ENCODE results near the gene GLI1.

Gene GLI1

DNA sequence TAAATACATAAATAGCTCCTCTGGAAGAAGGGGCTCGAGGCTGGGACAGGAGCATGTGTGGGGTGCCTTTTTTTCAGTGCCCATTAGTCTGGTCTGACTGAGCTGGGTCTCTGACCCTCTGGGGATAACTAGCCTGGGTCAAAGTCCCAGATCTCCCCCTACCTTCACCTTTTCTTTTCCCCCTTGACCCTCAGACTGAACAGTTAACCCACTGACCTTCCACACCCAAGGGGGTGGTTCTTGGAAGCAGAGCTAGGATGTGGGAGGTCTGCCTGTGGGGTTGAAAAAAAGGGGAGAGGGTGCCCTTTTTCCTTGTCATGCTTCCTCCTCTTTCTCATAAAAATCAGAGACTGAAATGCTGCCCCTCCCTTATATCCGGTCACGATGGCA, 925 bp upstream of the GLI1 start:
- peaks cover 17% of the 10 kb centered on the region for H3K27me3 ChIP-seq (ENCODE audit: insufficient read depth, poor library complexity, severe bottlenecking)
- H3K4me3 ChIP-seq (replicated peaks; ENCODE audit: insufficient read depth, low read length) = peak overlapping the region; percentile 60
- TF ChIP-seq, protein P1, sequence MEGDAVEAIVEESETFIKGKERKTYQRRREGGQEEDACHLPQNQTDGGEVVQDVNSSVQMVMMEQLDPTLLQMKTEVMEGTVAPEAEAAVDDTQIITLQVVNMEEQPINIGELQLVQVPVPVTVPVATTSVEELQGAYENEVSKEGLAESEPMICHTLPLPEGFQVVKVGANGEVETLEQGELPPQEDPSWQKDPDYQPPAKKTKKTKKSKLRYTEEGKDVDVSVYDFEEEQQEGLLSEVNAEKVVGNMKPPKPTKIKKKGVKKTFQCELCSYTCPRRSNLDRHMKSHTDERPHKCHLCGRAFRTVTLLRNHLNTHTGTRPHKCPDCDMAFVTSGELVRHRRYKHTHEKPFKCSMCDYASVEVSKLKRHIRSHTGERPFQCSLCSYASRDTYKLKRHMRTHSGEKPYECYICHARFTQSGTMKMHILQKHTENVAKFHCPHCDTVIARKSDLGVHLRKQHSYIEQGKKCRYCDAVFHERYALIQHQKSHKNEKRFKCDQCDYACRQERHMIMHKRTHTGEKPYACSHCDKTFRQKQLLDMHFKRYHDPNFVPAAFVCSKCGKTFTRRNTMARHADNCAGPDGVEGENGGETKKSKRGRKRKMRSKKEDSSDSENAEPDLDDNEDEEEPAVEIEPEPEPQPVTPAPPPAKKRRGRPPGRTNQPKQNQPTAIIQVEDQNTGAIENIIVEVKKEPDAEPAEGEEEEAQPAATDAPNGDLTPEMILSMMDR (IDR thresholded peaks at IDR 0.05; ENCODE audit: insufficient read depth, low read length) = no peak
- TF ChIP-seq SPI1 (IDR thresholded peaks at IDR 0.05; ENCODE audit: borderline replicate concordance, low read depth) = no peak
- TF ChIP-seq, protein P2, sequence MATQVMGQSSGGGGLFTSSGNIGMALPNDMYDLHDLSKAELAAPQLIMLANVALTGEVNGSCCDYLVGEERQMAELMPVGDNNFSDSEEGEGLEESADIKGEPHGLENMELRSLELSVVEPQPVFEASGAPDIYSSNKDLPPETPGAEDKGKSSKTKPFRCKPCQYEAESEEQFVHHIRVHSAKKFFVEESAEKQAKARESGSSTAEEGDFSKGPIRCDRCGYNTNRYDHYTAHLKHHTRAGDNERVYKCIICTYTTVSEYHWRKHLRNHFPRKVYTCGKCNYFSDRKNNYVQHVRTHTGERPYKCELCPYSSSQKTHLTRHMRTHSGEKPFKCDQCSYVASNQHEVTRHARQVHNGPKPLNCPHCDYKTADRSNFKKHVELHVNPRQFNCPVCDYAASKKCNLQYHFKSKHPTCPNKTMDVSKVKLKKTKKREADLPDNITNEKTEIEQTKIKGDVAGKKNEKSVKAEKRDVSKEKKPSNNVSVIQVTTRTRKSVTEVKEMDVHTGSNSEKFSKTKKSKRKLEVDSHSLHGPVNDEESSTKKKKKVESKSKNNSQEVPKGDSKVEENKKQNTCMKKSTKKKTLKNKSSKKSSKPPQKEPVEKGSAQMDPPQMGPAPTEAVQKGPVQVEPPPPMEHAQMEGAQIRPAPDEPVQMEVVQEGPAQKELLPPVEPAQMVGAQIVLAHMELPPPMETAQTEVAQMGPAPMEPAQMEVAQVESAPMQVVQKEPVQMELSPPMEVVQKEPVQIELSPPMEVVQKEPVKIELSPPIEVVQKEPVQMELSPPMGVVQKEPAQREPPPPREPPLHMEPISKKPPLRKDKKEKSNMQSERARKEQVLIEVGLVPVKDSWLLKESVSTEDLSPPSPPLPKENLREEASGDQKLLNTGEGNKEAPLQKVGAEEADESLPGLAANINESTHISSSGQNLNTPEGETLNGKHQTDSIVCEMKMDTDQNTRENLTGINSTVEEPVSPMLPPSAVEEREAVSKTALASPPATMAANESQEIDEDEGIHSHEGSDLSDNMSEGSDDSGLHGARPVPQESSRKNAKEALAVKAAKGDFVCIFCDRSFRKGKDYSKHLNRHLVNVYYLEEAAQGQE (IDR thresholded peaks at IDR 0.05; ENCODE audit: insufficient replicate concordance, low read depth) = no peak
- no peak for TF ChIP-seq GABPA (IDR thresholded peaks at IDR 0.05; ENCODE audit: low read depth)
- TF ChIP-seq POLR2AphosphoS5 (IDR thresholded peaks at IDR 0.05; ENCODE audit: low read depth) = no peak
- H3K27ac ChIP-seq (replicated peaks) = no peak overlapping the region
- DNase-seq (ENCODE audit: low read depth in 1 of 2, low spot score in 1 of 2) = no peak

DNA sequence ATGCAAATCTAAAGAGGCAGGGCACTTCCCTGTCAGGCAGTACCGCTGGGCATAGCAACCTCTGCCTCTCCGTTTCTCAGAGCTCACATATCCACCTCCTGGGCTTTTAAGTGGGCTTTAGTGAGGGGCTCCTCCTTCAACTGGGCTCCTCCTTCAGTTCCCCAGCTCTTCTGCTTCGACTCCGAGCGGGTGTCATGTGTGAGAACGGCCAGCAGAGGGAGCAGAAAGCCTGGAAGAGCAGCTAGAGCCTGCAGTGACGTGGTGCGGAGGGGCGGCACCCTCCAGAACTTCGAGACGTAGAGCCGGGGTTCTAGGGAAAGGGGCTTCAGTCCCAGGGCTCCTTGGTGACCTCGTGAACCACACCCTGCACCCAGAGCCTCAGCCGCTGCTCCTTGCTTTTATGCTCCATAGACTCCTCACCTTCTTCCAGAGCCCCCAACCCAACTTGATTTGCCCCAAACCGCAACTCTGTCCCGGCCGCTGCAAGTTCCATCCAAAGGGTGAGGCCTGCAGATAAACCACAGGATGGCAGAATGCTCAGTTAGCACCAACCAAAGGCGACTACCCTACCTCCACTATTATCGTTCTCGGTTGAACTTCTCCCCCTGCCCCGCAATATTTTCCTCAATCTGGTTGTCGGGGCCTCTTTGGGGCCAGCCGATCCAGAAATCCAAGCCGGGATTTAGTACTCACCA, 383 bp upstream of the GLI1 start:
- H3K27me3 ChIP-seq (ENCODE audit: insufficient read depth, poor library complexity, severe bottlenecking) = peaks cover 17% of the 10 kb centered on the region
- no peak overlapping the region for H3K27ac ChIP-seq (replicated peaks)
- peak; percentile 84 to 93 for DNase-seq (ENCODE audit: low read depth in 1 of 2, low spot score in 1 of 2)
- peak overlapping the region; percentile 60 for H3K4me3 ChIP-seq (replicated peaks; ENCODE audit: insufficient read depth, low read length)
- TF ChIP-seq, protein P2 (IDR thresholded peaks at IDR 0.05; ENCODE audit: insufficient replicate concordance, low read depth) = no peak
- TF ChIP-seq SPI1 (IDR thresholded peaks at IDR 0.05; ENCODE audit: borderline replicate concordance, low read depth) (peak; percentile 17; the same call in 1 of the 2 replicates), GABPA (IDR thresholded peaks at IDR 0.05; ENCODE audit: low read depth) (0 out of 2 replicates have a peak, but pooled peaks have one; percentile 26), POLR2AphosphoS5 (IDR thresholded peaks at IDR 0.05; ENCODE audit: low read depth) (no peak)
- TF ChIP-seq, protein P1 (IDR thresholded peaks at IDR 0.05; ENCODE audit: insufficient read depth, low read length) = peak; percentile 76

DNA sequence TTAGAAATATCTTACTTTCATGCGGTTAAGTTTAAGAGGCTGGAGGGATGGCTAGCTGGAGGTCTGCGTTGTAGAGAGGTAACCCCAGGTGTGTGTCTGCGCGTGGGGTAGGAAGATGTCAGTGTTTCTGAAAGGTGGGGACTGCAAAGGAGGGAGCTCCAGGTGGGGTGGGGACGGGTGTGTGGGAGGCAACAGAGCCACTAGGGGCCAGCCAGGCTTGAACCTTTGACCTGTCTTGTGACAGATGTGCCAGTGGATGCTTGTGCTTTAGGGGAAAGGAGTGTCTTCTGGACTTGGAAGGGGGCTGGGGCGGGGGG, 841 bp downstream of the GLI1 start:
- no peak for TF ChIP-seq POLR2AphosphoS5 (IDR thresholded peaks at IDR 0.05; ENCODE audit: low read depth)
- TF ChIP-seq, protein P1 (IDR thresholded peaks at IDR 0.05; ENCODE audit: insufficient read depth, low read length) = no peak
- no peak for TF ChIP-seq GABPA (IDR thresholded peaks at IDR 0.05; ENCODE audit: low read depth)
- TF ChIP-seq SPI1 (IDR thresholded peaks at IDR 0.05; ENCODE audit: borderline replicate concordance, low read depth) = no peak
- TF ChIP-seq, protein P2 (IDR thresholded peaks at IDR 0.05; ENCODE audit: insufficient replicate concordance, low read depth) = no peak
- Histone ChIP-seq H3K4me3 (replicated peaks; ENCODE audit: insufficient read depth, low read length) (no peak overlapping the region), H3K27ac (replicated peaks) (no peak overlapping the region), H3K27me3 (ENCODE audit: insufficient read depth, poor library complexity, severe bottlenecking) (peaks cover 17% of the 10 kb centered on the region)
- DNase-seq (ENCODE audit: low read depth in 1 of 2, low spot score in 1 of 2) = no peak
